OCI-LY7 (cell line): ENCODE data around the gene HOXB5. TPM values are rescaled to one million over a fixed set of nuclear protein-coding genes. Genes with fewer than 3 reads are reported as not detected.

ENCODE experiments used
- BruUV-seq: library from RNA; stranded (reverse); fragments of 400-500 nt; replicated peaks from 2 replicates; lab custom pipeline; 2021; lab: Mats Ljungman, UMichigan
- CTCF ChIA-PET: fragments of 300-600 bp; sonication (Branson Sonifier 250); formaldehyde crosslinking; loops from one replicate; lab custom pipeline; 2022; ENCODE audit warnings: antibody characterized with exemption; ENCODE audit not compliant: unreplicated experiment; lab: Charles Lee
- POLR2A ChIA-PET: fragments of 300-600 bp; sonication (Branson Sonifier 250); formaldehyde crosslinking; loops from one replicate; lab custom pipeline; 2022; ENCODE audit warnings: antibody characterized with exemption; lab: Charles Lee
- DNase-seq: peaks from one replicate; pipeline ENCODE4 v3.0.0-alpha.2; 2015; ENCODE audit warnings: low spot score
- H2AFZ ChIP-seq: fragments of 200-600 bp; sonication (generic), shearing (Covaris generic); 2 replicates; pipeline ENCODE4 v1.6.1; 2014; ENCODE audit warnings: mild to moderate bottlenecking, antibody characterized with exemption, low read length, moderate library complexity
- H3K27ac ChIP-seq: fragments of 200-600 bp; sonication (generic); 2 replicates; pipeline ENCODE4 v1.5.1; 2014; ENCODE audit warnings: mixed run types, low read depth, mild to moderate bottlenecking, moderate library complexity, low read length, inconsistent platforms; ENCODE audit not compliant: poor library complexity, severe bottlenecking
- H3K36me3 ChIP-seq: fragments of 200-600 bp; sonication (generic); 2 replicates; pipeline ENCODE4 v1.6.1; 2014; ENCODE audit warnings: mild to moderate bottlenecking, antibody characterized with exemption, low read length, moderate library complexity, mixed read lengths; ENCODE audit not compliant: insufficient read depth
- H3K4me1 ChIP-seq: fragments of 200-600 bp; sonication (generic); 2 replicates; pipeline ENCODE4 v1.5.1; 2014; ENCODE audit warnings: mild to moderate bottlenecking, low read length; ENCODE audit not compliant: insufficient read depth, poor library complexity, severe bottlenecking
- H3K4me2 ChIP-seq: fragments of 200-600 bp; sonication (generic); 2 replicates; pipeline ENCODE4 v1.6.1; 2014; ENCODE audit warnings: mild to moderate bottlenecking, low read length
- H3K4me3 ChIP-seq: fragments of 200-600 bp; sonication (generic); 2 replicates; pipeline ENCODE4 v1.5.1; 2014; ENCODE audit warnings: mild to moderate bottlenecking, low read depth, low read length; ENCODE audit not compliant: poor library complexity, severe bottlenecking
- H3K79me2 ChIP-seq: fragments of 200-600 bp; sonication (generic); 2 replicates; pipeline ENCODE4 v1.6.1; 2016; ENCODE audit warnings: low read depth, mild to moderate bottlenecking, low read length, moderate library complexity, mixed read lengths; ENCODE audit not compliant: insufficient read depth
- H3K9me2 ChIP-seq: fragments of 200-600 bp; sonication (generic); 2 replicates; pipeline ENCODE4 v1.6.1; 2016; ENCODE audit warnings: mild to moderate bottlenecking, low read length, mixed read lengths; ENCODE audit not compliant: insufficient read depth
- H3K9me3 ChIP-seq: fragments of 200-600 bp; sonication (generic); 2 replicates; pipeline ENCODE4 v1.6.1; 2014; ENCODE audit warnings: mild to moderate bottlenecking, mixed run types, low read length, mixed read lengths
- H4K20me1 ChIP-seq: fragments of 200-600 bp; sonication (generic); 2 replicates; pipeline ENCODE4 v1.6.1; 2014; ENCODE audit warnings: mild to moderate bottlenecking, antibody characterized with exemption, low read length, moderate library complexity, mixed read lengths; ENCODE audit not compliant: insufficient read depth
- CTCF ChIP-seq: fragments of 200-600 bp; sonication (generic); conservative IDR thresholded peaks from 2 replicates; pipeline ENCODE4 v1.5.1; 2014; ENCODE audit warnings: mild to moderate bottlenecking, antibody characterized with exemption, low read length, moderate library complexity, mixed read lengths
- EZH2phosphoT487 ChIP-seq: fragments of 200-600 bp; sonication (generic); IDR thresholded peaks from 2 replicates; pipeline ENCODE4 v1.6.1; 2018; ENCODE audit warnings: low read depth, borderline replicate concordance, mild to moderate bottlenecking, mixed run types, antibody characterized with exemption, low read length, moderate library complexity, mixed read lengths
- intact Hi-C: fragments of 100-400 bp; cut with micrococcal nuclease; formaldehyde crosslinking; loops from one replicate; pipeline ENCODE4 v1.10.0; 2022; ENCODE audit not compliant: unreplicated experiment
- total RNA-seq, 2 experiments: library from RNA; depleted of rRNA in 1 of 2; stranded (reverse); fragments of >200 nt in 1 of 2; shearing (Covaris generic) in 1 of 2; gene quantifications; 2 replicates each; pipeline ENCODE4 v1.2.3, GENCODE V29; 2014 to 2022

The HOXB5 gene
- total RNA-seq, 2 experiments from 2014 or later = not detected

DNA sequence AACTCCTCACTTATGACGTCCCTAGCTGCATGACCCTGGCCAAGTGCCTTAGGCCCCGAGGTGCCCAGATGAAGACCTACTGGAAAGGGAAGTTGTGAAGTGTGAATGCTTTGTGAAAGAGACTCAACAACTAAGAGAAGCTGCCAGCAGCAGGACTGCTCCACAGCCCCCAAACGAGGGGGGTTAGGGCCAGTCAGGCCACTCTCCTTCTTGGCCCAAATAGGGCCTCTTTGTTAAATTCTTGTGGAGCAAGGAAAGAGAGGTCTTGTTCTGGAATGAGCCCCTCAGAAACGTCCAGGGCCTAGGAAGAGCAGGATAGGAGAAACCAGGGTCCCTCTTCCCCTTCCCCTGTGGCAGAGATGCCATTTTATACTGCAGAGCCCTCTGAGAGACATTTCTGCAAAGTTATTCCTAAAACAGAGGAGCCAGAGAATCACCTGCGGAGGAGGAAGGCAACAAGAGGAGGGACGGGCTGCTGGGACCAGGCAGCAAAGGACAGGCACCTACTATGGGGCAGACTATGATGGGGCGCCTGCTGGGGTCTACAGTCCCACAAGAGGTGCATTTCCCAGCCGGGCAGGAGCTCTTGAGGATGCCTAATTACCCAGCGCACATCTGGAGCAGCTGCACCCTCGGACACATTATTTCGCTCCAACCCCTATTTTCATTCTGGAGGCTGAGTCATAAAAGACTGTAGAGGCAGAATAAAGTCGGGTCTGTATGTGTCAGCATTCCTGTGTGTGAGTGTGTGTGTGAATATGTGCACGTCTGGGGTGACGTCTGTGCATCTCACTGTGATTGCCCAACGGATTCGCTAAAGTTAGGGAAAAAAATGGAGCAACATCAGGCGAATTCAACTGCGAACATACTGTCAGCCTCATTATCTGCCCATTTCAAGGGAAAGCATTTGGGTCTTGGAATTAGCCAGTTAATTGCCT, 44.0 kb upstream of the HOXB5 start:
- no peak overlapping the region for H2AFZ ChIP-seq
- H3K9me3 ChIP-seq = no peaks in the 10 kb centered on the region
- no peak overlapping the region for H3K4me2 ChIP-seq
- CTCF ChIA-PET = interaction anchor here (1.0 kb wide), 1 partner anchor 14 kb away, joined by 3 read pairs; no protein-coding TSS in a partner anchor
- no peaks in the 10 kb centered on the region for H3K4me1 ChIP-seq
- H3K9me2 ChIP-seq = no peaks in the 10 kb centered on the region
- no peak for DNase-seq
- no peak overlapping the region for H3K27ac ChIP-seq
- H4K20me1 ChIP-seq = no peaks in the 10 kb centered on the region
- no peaks in the 10 kb centered on the region for H3K36me3 ChIP-seq
- intact Hi-C loops = no loop called here
- TF ChIP-seq EZH2phosphoT487 = no peak
- no peak for TF ChIP-seq CTCF
- POLR2A ChIA-PET = no interaction called here
- H3K4me3 ChIP-seq = no peak overlapping the region
- no peaks in the 10 kb centered on the region for H3K79me2 ChIP-seq
- no TSS peak for BruUV-seq

DNA sequence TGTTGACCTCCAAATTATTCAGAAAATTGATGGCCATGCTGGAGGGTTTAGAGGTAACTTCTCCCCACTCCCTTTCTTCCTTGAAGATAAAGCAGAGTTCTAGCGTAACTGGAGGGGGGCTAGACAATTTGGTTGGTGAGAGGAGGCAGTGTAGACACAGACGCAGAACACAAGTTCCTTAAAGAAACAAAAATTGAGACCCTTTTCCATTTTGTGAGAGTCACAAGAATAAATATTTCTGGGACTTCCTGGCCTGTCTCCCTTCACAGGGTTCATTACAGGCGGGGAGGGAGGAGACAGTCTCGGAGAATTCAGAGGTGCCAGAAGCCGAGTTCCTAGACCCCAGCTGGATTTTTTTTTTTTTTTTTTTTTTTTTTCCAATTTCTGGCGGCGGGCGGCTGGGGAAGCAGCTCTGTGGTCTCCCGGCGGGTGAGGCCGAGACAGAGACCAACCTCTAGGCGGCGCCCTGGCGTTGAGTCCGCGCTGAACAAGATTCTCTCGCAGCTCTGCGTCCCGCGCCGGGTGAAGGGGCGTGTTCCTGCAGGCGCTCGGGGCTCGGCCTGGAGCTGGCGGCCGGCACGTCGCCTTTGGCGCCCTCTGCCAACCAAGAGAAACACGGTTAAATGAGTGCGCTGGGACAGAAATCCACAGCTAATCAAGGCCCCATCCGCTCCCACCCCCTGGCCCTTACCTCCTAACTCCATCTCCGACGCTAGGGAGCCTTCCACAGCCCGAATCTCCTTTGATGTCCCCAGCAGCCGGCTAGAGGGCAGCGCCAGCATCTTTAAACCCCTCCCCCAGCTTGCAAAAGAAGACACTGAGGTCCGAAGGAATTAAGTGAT, 42.8 kb upstream of the HOXB5 start:
- peak; percentile 80 for DNase-seq
- intact Hi-C loops = no loop called here
- Histone ChIP-seq H3K9me2 (no peaks in the 10 kb centered on the region), H3K4me2 (no peak overlapping the region), H3K4me1 (no peaks in the 10 kb centered on the region), H3K9me3 (no peaks in the 10 kb centered on the region), H3K79me2 (no peaks in the 10 kb centered on the region), H3K36me3 (no peaks in the 10 kb centered on the region), H3K4me3 (no peak overlapping the region), H2AFZ (no peak overlapping the region), H3K27ac (no peak overlapping the region), H4K20me1 (no peaks in the 10 kb centered on the region)
- TF ChIP-seq CTCF (peak; percentile 82), EZH2phosphoT487 (no peak)
- no TSS peak for BruUV-seq
- CTCF ChIA-PET = interaction anchor here (0.6 to 1.0 kb wide), 2 partner anchors 13 to 31 kb away, joined by 3 read pairs; partner anchors contain the start of gene HOXB6
- POLR2A ChIA-PET = interaction anchor here (0.6 kb wide), 2 partner anchors 357 to 1661 kb away, joined by 3 read pairs; no protein-coding TSS in a partner anchor
